ENCODE results near the gene NECTIN2.

Gene NECTIN2

DNA sequence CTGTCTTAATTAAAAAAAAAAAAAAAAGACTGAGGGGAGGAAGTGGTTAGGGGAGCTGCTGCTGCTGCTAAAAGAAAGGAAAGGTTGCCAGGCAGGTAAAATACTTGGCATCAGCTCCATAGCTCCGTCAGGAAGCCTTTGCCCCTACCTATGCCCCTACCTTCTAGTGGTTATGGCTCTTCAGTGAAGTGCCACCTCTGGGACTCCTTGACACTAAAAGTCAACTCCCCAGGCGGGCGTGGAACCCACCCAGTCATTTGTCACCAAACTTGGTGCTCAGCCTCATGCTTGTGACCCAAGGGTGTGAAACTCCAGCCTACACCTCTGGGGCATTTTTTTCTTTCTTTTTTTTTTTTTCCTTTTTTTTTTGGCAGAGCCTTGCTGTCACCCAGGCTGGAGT, 4.9 kb upstream of the NECTIN2 start:
- H3K36me3 ChIP-seq (ENCODE audit: insufficient read depth, low read length): no peaks in the 10 kb centered on the region
- DNase-seq (ENCODE audit: low read depth, low spot score): no peak
- H3K9ac ChIP-seq (ENCODE audit: insufficient read length): no peak overlapping the region
- no peaks in the 10 kb centered on the region for H3K9me3 ChIP-seq (ENCODE audit: low read depth, low read length)
- H3K4me3 ChIP-seq: no peak overlapping the region
- H3K27ac ChIP-seq: no peak overlapping the region
- TF ChIP-seq EZH2 (IDR thresholded peaks at IDR 0.05) (no peak), POLR2AphosphoS5 (IDR thresholded peaks at IDR 0.05; ENCODE audit: borderline replicate concordance, low read depth, low read length) (no peak), FOXP2 (optimal IDR thresholded peaks at IDR 0.05; ENCODE audit: control extremely low read depth, extremely low read length, insufficient read depth) (no peak)

DNA sequence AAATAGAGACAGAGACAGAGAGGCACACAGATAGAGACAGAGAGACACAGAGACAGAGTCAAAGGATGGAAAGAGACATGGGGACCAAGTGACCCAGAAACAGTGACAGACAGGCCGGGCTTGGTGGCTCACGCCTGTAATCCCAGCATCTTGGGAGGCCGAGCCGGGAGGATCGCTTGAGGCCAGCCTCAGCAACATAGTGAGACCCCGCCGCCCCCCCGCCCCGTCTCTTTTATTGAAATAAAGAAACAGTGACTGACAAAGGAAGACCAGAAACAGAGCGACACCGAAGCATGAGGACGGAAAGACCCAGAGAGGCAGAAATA, 848 bp upstream of the NECTIN2 start:
- peak overlapping the region; percentile 91 for H3K4me3 ChIP-seq
- TF ChIP-seq FOXP2 (optimal IDR thresholded peaks at IDR 0.05; ENCODE audit: control extremely low read depth, extremely low read length, insufficient read depth): no peak
- TF ChIP-seq EZH2 (IDR thresholded peaks at IDR 0.05): no peak
- TF ChIP-seq POLR2AphosphoS5 (IDR thresholded peaks at IDR 0.05; ENCODE audit: borderline replicate concordance, low read depth, low read length): no peak
- DNase-seq (ENCODE audit: low read depth, low spot score): no peak
- H3K27ac ChIP-seq: 0 out of 2 replicates have a peak overlapping the region, but pooled peaks have one; percentile 15
- H3K9ac ChIP-seq (ENCODE audit: insufficient read length): peak overlapping the region; percentile 42
- H3K36me3 ChIP-seq (ENCODE audit: insufficient read depth, low read length): no peaks in the 10 kb centered on the region
- no peaks in the 10 kb centered on the region for H3K9me3 ChIP-seq (ENCODE audit: low read depth, low read length)

DNA sequence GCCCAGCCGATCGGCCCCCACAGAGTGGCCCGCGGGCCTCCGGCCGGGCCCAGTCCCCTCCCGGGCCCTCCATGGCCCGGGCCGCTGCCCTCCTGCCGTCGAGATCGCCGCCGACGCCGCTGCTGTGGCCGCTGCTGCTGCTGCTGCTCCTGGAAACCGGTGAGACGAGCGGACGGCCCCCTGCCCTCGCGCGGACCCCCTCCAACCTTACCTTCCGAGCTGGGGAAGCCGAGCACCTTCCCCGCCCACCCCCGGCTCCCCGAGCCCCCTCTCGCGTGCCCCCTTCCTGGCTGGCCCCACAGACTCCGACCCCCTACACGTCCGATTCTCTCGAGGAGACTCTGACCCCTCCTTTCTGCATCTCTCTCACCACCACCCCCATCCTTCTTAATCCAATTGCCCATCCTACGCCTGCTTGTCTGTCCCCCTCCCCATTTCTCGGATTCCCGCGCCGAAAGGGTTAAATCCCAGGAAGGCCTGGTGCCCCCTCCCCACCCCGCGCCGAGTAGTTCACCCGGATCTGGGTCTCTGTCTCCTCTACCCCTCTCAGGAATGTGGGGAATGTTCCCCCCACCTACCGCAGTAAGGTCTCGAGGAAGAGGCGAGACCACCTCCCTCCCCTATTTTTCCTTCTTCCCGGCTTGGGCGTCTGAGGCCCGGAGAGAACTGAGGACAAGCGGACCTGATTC, 502 bp downstream of the NECTIN2 start:
- TF ChIP-seq EZH2 (IDR thresholded peaks at IDR 0.05): no peak
- no peak for TF ChIP-seq POLR2AphosphoS5 (IDR thresholded peaks at IDR 0.05; ENCODE audit: borderline replicate concordance, low read depth, low read length)
- TF ChIP-seq FOXP2 (optimal IDR thresholded peaks at IDR 0.05; ENCODE audit: control extremely low read depth, extremely low read length, insufficient read depth): no peak
- Histone ChIP-seq H3K27ac (peak overlapping the region; percentile 70), H3K9me3 (ENCODE audit: low read depth, low read length) (no peaks in the 10 kb centered on the region), H3K4me3 (peak overlapping the region; percentile 97), H3K36me3 (ENCODE audit: insufficient read depth, low read length) (no peaks in the 10 kb centered on the region), H3K9ac (ENCODE audit: insufficient read length) (peak overlapping the region; percentile 94)
- DNase-seq (ENCODE audit: low read depth, low spot score): no peak

DNA sequence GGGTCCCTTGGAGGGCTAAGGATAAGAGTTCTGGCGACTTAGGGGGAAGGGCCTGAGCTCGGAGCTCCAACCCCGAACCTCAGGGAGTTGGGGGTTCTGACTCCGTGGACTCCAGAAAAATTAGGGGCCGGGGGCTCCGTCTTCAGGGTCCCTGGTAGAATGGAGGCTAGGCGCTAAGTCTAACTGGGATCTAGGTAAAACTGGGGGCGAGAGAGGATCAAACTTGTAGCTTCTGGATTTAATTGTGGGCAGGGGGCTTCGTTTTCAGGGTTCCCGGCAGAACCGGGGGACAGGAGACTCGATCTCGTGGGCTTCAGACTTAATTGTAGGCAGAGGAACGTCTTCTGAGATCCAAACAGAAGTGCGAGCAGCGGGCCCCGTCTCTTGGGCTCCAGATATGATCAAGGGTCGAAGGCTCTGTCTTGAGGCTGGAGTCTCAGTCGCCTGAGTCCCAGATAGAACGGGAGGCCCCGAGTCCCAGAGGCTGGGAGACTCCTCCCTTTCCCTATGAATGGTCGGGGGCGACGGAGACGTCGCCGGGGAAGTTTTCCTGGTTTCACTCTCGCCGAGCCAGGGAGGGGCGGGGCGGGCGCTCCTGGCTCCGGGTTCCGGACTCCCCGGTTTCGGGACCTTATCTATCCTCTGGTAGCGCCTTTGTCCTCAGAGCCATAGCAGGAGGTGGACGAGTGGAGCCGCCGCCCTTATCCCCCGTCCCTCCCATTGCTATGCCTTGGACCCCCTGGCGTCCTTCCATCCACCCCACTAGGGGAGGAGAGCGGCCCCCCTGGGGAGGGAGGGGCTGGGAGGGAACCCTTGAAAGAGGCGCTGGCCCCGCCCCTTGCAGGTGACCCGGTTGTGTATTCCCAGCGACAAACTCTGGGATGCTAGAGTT, 1.3 kb downstream of the NECTIN2 start:
- peak overlapping the region; percentile 94 for H3K9ac ChIP-seq (ENCODE audit: insufficient read length)
- H3K27ac ChIP-seq: peak overlapping the region; percentile 59
- DNase-seq (ENCODE audit: low read depth, low spot score): no peak

DNA sequence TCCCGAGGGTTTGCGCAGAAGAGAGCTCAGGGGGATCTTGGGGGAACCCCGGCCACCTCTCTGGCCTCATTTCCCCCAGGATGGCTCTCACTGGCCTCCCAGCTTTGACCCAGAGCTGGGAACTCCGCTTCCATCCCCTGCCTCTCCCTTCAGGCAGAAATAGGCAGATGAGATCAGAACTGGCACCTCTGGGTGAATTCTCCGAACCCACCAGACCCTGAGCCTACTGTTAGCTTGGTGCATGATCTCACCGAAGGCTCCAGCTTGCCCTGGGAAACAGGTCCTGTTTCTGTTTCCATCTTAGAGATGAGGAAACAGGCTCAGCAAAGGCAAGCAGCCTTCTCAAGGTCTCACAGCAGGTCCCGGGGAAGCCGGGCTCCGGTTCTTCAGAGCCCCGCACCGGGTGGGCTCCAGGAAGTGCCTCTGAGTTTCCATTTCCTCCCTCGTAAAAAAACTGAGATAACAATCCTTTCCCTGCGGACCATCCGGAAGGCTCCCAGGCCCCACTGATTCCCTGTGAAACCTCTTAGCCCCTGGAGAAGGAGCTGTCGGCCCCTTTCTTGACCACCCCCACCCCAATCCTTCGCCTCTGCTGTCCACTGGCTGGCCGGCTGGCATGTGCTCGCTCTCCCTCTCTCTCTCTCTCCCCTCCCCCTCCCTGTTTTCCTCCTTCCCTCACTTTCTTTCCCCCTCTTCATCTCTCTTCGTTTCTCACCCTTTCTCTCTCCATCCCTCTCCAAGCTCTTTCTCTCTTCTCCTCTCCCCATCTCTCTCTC, 2.1 kb downstream of the NECTIN2 start:
- peak overlapping the region; percentile 59; the same call in 1 of the 2 replicates for H3K27ac ChIP-seq
- H3K9me3 ChIP-seq (ENCODE audit: low read depth, low read length): no peaks in the 10 kb centered on the region
- peak overlapping the region; percentile 94 for H3K9ac ChIP-seq (ENCODE audit: insufficient read length)
- TF ChIP-seq FOXP2 (optimal IDR thresholded peaks at IDR 0.05; ENCODE audit: control extremely low read depth, extremely low read length, insufficient read depth) (no peak), POLR2AphosphoS5 (IDR thresholded peaks at IDR 0.05; ENCODE audit: borderline replicate concordance, low read depth, low read length) (no peak), EZH2 (IDR thresholded peaks at IDR 0.05) (no peak)
- no peaks in the 10 kb centered on the region for H3K36me3 ChIP-seq (ENCODE audit: insufficient read depth, low read length)
- peak overlapping the region; percentile 97 for H3K4me3 ChIP-seq
- peak; percentile 10 for DNase-seq (ENCODE audit: low read depth, low spot score)

More for the DNA sequence above, 1.3 kb downstream of the NECTIN2 start:
- no peak for TF ChIP-seq FOXP2 (optimal IDR thresholded peaks at IDR 0.05; ENCODE audit: control extremely low read depth, extremely low read length, insufficient read depth)
- no peak for TF ChIP-seq POLR2AphosphoS5 (IDR thresholded peaks at IDR 0.05; ENCODE audit: borderline replicate concordance, low read depth, low read length)
- no peak for TF ChIP-seq EZH2 (IDR thresholded peaks at IDR 0.05)
- H3K4me3 ChIP-seq: peak overlapping the region; percentile 97
- H3K36me3 ChIP-seq (ENCODE audit: insufficient read depth, low read length): no peaks in the 10 kb centered on the region
- H3K9me3 ChIP-seq (ENCODE audit: low read depth, low read length): no peaks in the 10 kb centered on the region

DNA sequence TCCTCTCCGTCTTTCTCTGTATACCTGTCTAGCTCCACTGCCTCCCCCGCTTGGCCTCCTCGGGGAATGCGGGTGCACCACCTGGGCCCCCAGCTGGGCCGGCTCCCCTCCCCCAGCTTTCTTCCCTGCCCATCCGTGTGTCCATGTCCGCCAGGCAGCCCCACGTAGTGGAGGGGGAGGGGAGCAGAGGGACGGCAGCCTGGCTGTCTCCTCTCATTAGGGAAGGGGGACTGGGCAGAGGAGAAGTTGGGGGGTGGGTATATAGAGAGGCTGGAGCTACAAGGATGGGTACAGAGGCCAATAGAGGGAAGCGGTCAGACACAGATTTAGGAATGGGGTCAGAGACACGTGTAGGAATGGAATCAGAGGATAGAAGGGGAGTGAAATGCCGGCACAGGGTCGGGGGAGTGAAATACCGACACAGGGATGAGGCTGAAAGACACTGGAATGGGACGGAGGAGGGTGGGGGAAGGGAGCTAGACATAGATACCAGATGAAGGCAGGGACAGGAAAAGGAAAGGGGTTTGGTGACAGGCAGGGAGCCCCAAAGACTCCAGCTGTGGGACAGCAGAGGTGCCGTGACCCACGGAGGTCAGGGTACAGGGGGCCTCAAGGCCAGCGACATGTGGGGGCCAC, 2.8 kb downstream of the NECTIN2 start:
- peak overlapping the region; percentile 97 for H3K4me3 ChIP-seq
- TF ChIP-seq EZH2 (IDR thresholded peaks at IDR 0.05) (no peak), POLR2AphosphoS5 (IDR thresholded peaks at IDR 0.05; ENCODE audit: borderline replicate concordance, low read depth, low read length) (no peak), FOXP2 (optimal IDR thresholded peaks at IDR 0.05; ENCODE audit: control extremely low read depth, extremely low read length, insufficient read depth) (no peak)
- DNase-seq (ENCODE audit: low read depth, low spot score): no peak

DNA sequence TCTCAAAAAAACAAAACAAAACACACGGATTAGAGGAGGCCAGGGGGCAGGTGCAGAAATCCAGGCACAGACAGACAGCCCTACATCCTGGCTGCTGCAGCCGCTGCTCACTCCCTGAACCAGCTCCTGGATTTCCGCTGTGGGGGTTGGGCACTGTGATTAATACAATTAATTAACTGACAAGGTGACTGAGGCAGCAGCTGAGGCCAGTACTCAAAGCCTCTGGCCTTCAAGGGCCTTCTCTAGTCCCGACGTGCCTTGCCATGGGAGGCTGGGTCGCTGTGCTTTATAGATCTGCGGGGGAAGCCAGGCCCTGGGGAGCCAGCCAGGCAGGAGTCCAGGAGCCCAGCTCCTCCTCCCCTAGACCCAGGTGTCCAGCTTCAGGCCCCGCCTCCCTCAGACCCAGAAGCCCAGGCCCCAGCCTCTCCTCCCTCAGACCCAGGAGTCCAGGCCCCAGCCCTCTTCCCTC, 4.6 kb downstream of the NECTIN2 start:
- TF ChIP-seq POLR2AphosphoS5 (IDR thresholded peaks at IDR 0.05; ENCODE audit: borderline replicate concordance, low read depth, low read length) (no peak), FOXP2 (optimal IDR thresholded peaks at IDR 0.05; ENCODE audit: control extremely low read depth, extremely low read length, insufficient read depth) (no peak), EZH2 (IDR thresholded peaks at IDR 0.05) (no peak)
- H3K9me3 ChIP-seq (ENCODE audit: low read depth, low read length): no peaks in the 10 kb centered on the region
- H3K27ac ChIP-seq: no peak overlapping the region
- H3K4me3 ChIP-seq: no peak overlapping the region
- H3K9ac ChIP-seq (ENCODE audit: insufficient read length): no peak overlapping the region
- H3K36me3 ChIP-seq (ENCODE audit: insufficient read depth, low read length): no peaks in the 10 kb centered on the region
- DNase-seq (ENCODE audit: low read depth, low spot score): no peak

More for the DNA sequence above, 2.8 kb downstream of the NECTIN2 start:
- Histone ChIP-seq H3K9ac (ENCODE audit: insufficient read length) (no peak overlapping the region), H3K9me3 (ENCODE audit: low read depth, low read length) (no peaks in the 10 kb centered on the region), H3K27ac (no peak overlapping the region), H3K36me3 (ENCODE audit: insufficient read depth, low read length) (no peaks in the 10 kb centered on the region)

Data from SK-N-MC (cell line).